Pericardium fibroblast (primary cell): ENCODE results near the gene C10orf90. TPM values are rescaled to one million over a fixed set of nuclear protein-coding genes. Genes with fewer than 3 reads are reported as not detected.

ENCODE experiments used
- total RNA-seq: library from RNA; depleted of rRNA; stranded (reverse); fragments of >200 nt; gene quantifications from 2 replicates; pipeline ENCODE4 v1.2.3, GENCODE V29; 2015

C10orf90 gene
- total RNA-seq = 0.09 TPM in 1 of 2 replicates, not detected in the other

GRCh38 chr10:126670056-126670894, at the start of gene C10orf90:
TSS of gene C10orf90 (minus strand) at chr10:126670693. CDS start at chr10:126670480, 213 bp downstream.

GRCh38 chr10:126387931-126388911, 282.3 kb downstream of the C10orf90 start, which contains the start of gene ADAM12:
TSS of gene ADAM12 (minus strand) at chr10:126388477. CDS start at chr10:126388145, 332 bp downstream.

Other genes starting within 250 kb of the C10orf90 start
- 27.5 and 32.7 TPM in 2 replicates for gene DOCK1, start 234.7 kb upstream of the C10orf90 start, total RNA-seq